H1 (cell line): ENCODE measurements around the gene FBXO47. TPM values are rescaled to one million over a fixed set of nuclear protein-coding genes. Genes with fewer than 3 reads are reported as not detected.

Experiments used
- CBX5 ChIP-seq: fragments of 300-800, 300-1000 bp; sonication (generic); IDR thresholded peaks from 2 replicates; pipeline ENCODE4 v1.7.1; 2016; ENCODE audit warnings: antibody characterized with exemption, low read length, low read depth
- EGR1 ChIP-seq: IDR thresholded peaks from 2 replicates; pipeline ENCODE4 v1.6.1; 2011; ENCODE audit warnings: low read depth, low read length, borderline replicate concordance
- GTF2F1 ChIP-seq: IDR thresholded peaks from 2 replicates; pipeline ENCODE4 v1.6.1; 2012; ENCODE audit warnings: low read depth, low read length, improper control_type of control experiment, borderline replicate concordance
- polyA plus RNA-seq, 7 experiments: library from polyadenylated mRNA; depleted of rRNA in 3 of 7; stranded (reverse) in 5 of 7; unstranded in 2 of 7; fragments of >200 nt in 5 of 7; fragments of 200-250 nt in 2 of 7; gene quantifications; 1 replicate in 5 of 7; 2 replicates in 1 of 7; 4 replicates in 1 of 7; pipeline versions ENCODE4 v1.2.1 to v1.2.3, GENCODE V29; 2011 to 2013; ENCODE audit warnings: missing spikeins in 2 of 7, mixed read lengths in 2 of 7
- total RNA-seq: library from RNA; stranded (reverse); fragmentation: NEBNext Ultra II Directional; extraction: Animal tissue kit (Norgen Biotek cat#: 25700); gene quantifications from 2 replicates; pipeline ENCODE4 v1.2.1, GENCODE V29; 2021

FBXO47 gene
- total and polyA plus RNA-seq, 2 of the 8 experiments (the other 6 are each of a cell fraction or from before 2014, with no cell fraction given), result not detected

DNA sequence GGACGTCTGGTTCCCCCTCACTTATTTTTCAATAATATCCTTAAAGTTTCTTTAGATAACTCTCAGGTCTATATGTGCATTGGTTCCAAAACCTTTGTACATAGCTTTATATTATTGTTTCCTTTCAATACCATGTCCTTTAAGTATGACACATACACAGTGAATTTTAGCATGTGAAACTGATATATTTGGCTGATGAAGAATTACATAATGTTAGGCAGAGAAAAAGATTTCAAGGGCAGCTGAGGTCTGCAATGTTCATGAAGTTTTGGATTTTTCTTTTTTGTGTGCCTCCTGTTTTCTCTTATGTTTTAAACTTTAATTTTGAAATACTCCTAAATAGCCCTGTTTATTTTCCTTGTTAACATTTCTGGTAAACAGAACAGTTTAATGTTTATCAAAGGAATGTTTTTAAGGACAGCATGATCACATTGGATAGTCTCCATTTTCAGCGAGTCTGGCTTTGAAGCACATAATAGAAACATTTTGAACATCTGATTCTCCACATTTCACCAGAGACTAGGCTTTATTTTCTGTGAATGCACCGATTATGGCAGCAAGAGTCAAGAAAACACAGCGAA is 32.9 kb upstream of the FBXO47 start (continued):
- TF ChIP-seq GTF2F1, result no peak
- no peak for TF ChIP-seq CBX5
- TF ChIP-seq EGR1, result no peak
- TF ChIP-seq, all 59 proteins: peak for 0
